Spleen (tissue), 11 donors: ENCODE measurements around the gene ZC3H4. TPM values are rescaled to one million over a fixed set of nuclear protein-coding genes. Genes with fewer than 3 reads are reported as not detected.

ENCODE experiments used
- DNase-seq: peaks from one replicate; pipeline ENCODE4 v3.0.0-alpha.2; 2020
- H3K27ac ChIP-seq, 8 donors: fragments of 200-600 bp; sonication (generic) in 7 of 8; 1 replicate in 4 of 8; 2 replicates in 4 of 8; pipeline versions ENCODE4 v1.5.0 to v1.8.0; 2016 to 2021; ENCODE audit warnings: inconsistent platforms in 4 of 8, mild to moderate bottlenecking in 4 of 8, moderate library complexity in 1 of 8
- H3K27me3 ChIP-seq, 7 donors: fragments of 200-600 bp; sonication (generic) in 6 of 7; replicated peaks in 1 of 7; 1 replicate in 4 of 7; 2 replicates in 3 of 7; pipeline versions ENCODE4 v1.5.0 to v1.8.0; 2016 to 2021; ENCODE audit warnings: inconsistent platforms in 3 of 7, mild to moderate bottlenecking in 1 of 7
- H3K36me3 ChIP-seq, 6 donors: fragments of 200-600 bp; sonication (generic) in 5 of 6; 1 replicate in 4 of 6; 2 replicates in 2 of 6; pipeline versions ENCODE4 v1.5.0 to v1.8.0; 2016 to 2021; ENCODE audit warnings: inconsistent platforms in 2 of 6
- H3K4me1 ChIP-seq, 6 donors: fragments of 200-600 bp; sonication (generic) in 5 of 6; 1 replicate in 3 of 6; 2 replicates in 3 of 6; pipeline versions ENCODE4 v1.5.0 to v1.8.0; 2016 to 2021; ENCODE audit warnings: inconsistent platforms in 3 of 6
- H3K4me3 ChIP-seq, 8 donors: fragments of 200-600 bp; sonication (generic) in 7 of 8; 1 replicate in 4 of 8; 2 replicates in 4 of 8; pipeline versions ENCODE4 v1.5.0 to v1.8.0; 2016 to 2021; ENCODE audit warnings: inconsistent platforms in 4 of 8, mild to moderate bottlenecking in 4 of 8, moderate library complexity in 2 of 8
- H3K9me3 ChIP-seq, 8 donors: fragments of 200-600 bp; sonication (generic) in 7 of 8; 1 replicate in 4 of 8; 2 replicates in 4 of 8; pipeline versions ENCODE4 v1.5.0 to v1.8.0; 2016 to 2021; ENCODE audit warnings: inconsistent platforms in 4 of 8
- POLR2A ChIP-seq, 3 donors: fragments of 450-650 bp; IDR thresholded peaks; one replicate each; pipeline ENCODE4 v1.5.1; 2017; ENCODE audit warnings: antibody characterized with exemption in 3 of 3, mild to moderate bottlenecking in 1 of 3
- POLR2AphosphoS5 ChIP-seq, 3 donors: sonication (generic); formaldehyde crosslinking; IDR thresholded peaks; one replicate each; pipeline ENCODE4 v1.5.1; 2017; ENCODE audit warnings: antibody characterized with exemption in 3 of 3
- WGBS, 5 donors: extraction: QIAGEN DNeasy Blood & Tissue Kit in 3 of 5; methylation state at CpG; one replicate each; pipeline versions ENCODE4 v1.1.5 to v1.1.7; 2013 to 2018; 5-methylcytosine and 5-hydroxymethylcytosine counted together
- intact Hi-C: fragments of 100-400 bp; cut with DNase I; formaldehyde crosslinking; loops from one replicate; pipeline ENCODE4 v1.15.0; 2023; ENCODE audit warnings: low total_unique reads
- polyA plus RNA-seq, 3 donors: library from polyadenylated mRNA; stranded (reverse); fragments of 200-250 nt; gene quantifications; one replicate each; pipeline ENCODE4 v1.2.1, GENCODE V29; 2013
- total RNA-seq, 7 donors: library from RNA; depleted of rRNA in 3 of 7; stranded (reverse); fragments of >200 nt in 3 of 7; fragmentation: NEBNext Ultra II Directional in 4 of 7; extraction: Animal tissue kit (Norgen Biotek cat#: 25700) in 4 of 7; gene quantifications; one replicate each; pipeline versions ENCODE4 v1.1.0 to v1.2.1, GENCODE V29; 2016 to 2021
- TF ChIP-seq, protein P1 (sequence below), 11 experiments: fragments of 200-600 bp in 7 of 11; fragments of 450-650 bp in 4 of 11; sonication (generic) in 4 of 11; IDR thresholded peaks in 8 of 11; conservative IDR thresholded peaks in 3 of 11; 1 replicate in 7 of 11; 2 replicates in 4 of 11; pipeline versions ENCODE4 v1.4.0 to v1.8.0; 2016 to 2021; ENCODE audit warnings: antibody characterized with exemption in 11 of 11, inconsistent platforms in 4 of 11, mild to moderate bottlenecking in 1 of 11
- donor health status: healthy with polysubstance abuse.
- donor health status: DM: no; HTN: no; CAD: no; lungs with moderate emphysema.
- donor health status: DM: no; HTN: no; CAD: no.
- donor health status: Bipolar disorder and iron deficiency.
- donor health status: healthy.
- donor health status: DM: no; HTN: no; CAD: no.
- donor health status: DM: yes; HTN: yes; CAD: no.

The ZC3H4 gene
- total and polyA plus RNA-seq, 10 donors = 6.0 to 68.7 (median 33.4) TPM

DNA sequence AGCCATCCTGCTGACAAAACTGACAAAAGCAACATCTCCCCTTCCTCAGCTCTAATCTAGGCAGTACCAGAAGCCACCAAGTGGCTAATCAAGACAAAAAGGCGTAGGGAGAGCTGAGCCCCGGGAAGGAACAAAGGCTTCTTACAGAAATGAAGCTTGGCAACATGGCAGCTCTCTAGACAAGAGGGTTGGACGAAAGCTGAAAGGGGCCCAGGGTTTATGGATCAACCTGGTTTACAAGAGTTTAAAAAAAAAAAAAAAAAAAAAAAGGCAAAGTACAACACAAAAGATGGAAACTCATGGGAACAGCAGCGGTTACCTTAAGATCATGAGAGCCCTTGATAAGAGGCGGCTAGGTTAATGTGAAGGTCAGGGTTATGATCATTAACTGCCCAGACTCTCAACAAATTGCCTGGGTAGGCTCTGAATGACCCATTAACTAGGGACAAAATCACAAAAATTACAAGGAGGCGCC lies 14.0 kb downstream of the ZC3H4 start:
- no peak overlapping the region for H3K27ac ChIP-seq
- no peaks in the 10 kb centered on the region for H3K27me3 ChIP-seq
- H3K4me1 ChIP-seq = peaks cover 6 to 97% (median 50%) of the 10 kb centered on the region in 6 donors
- intact Hi-C loops = no loop called here
- WGBS, 5 donors = 85 to 93% (median 86%) methylated on average over 6 of the region's 6 CpGs
- TF ChIP-seq POLR2A (IDR thresholded peaks at IDR 0.05) = no peak
- TF ChIP-seq, protein P1, sequence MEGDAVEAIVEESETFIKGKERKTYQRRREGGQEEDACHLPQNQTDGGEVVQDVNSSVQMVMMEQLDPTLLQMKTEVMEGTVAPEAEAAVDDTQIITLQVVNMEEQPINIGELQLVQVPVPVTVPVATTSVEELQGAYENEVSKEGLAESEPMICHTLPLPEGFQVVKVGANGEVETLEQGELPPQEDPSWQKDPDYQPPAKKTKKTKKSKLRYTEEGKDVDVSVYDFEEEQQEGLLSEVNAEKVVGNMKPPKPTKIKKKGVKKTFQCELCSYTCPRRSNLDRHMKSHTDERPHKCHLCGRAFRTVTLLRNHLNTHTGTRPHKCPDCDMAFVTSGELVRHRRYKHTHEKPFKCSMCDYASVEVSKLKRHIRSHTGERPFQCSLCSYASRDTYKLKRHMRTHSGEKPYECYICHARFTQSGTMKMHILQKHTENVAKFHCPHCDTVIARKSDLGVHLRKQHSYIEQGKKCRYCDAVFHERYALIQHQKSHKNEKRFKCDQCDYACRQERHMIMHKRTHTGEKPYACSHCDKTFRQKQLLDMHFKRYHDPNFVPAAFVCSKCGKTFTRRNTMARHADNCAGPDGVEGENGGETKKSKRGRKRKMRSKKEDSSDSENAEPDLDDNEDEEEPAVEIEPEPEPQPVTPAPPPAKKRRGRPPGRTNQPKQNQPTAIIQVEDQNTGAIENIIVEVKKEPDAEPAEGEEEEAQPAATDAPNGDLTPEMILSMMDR (IDR thresholded peaks at IDR 0.05 in 8 of 11, conservative IDR thresholded peaks at IDR 0.05 in 3 of 11) = no peak
- no peak for TF ChIP-seq POLR2AphosphoS5 (IDR thresholded peaks at IDR 0.05)
- H3K36me3 ChIP-seq = peaks cover 0 to 49% (median 6%) of the 10 kb centered on the region in 6 donors
- peak; percentile 14 for DNase-seq
- H3K9me3 ChIP-seq = no peaks in the 10 kb centered on the region
- no peak overlapping the region for H3K4me3 ChIP-seq

DNA sequence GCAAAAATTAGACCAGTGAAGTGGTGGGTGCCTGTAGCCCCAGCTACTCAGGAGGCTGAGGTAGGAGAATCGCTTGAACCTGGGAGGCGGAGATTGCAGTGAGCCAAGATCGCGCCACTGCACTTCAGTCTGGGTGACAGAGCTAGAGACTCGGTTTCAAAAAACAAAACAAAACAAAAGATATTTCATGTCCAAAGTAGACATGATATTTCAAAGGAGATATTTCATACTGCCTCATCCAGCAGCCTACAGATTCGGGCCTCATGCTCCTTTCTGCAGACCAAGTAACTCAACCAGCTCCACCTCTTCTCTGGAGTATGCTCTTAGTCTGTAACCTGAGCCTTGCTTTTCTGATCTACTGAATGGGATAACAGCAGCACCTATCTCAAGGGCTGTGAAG lies 15.0 kb downstream of the ZC3H4 start:
- H3K9me3 ChIP-seq = no peaks in the 10 kb centered on the region
- H3K4me1 ChIP-seq = peaks cover 16 to 98% (median 60%) of the 10 kb centered on the region in 6 donors
- no peak overlapping the region for H3K4me3 ChIP-seq
- 94 to 97% (median 97%) methylated on average over 6 of the region's 6 CpGs for WGBS, 5 donors
- peaks cover 0 to 53% (median 14%) of the 10 kb centered on the region in 6 donors for H3K36me3 ChIP-seq
- no peak overlapping the region for H3K27ac ChIP-seq
- intact Hi-C loops = no loop called here
- peak; percentile 9 for DNase-seq
- TF ChIP-seq POLR2AphosphoS5 (IDR thresholded peaks at IDR 0.05) = no peak
- TF ChIP-seq, protein P1 (IDR thresholded peaks at IDR 0.05 in 8 of 11, conservative IDR thresholded peaks at IDR 0.05 in 3 of 11) = no peak
- TF ChIP-seq POLR2A (IDR thresholded peaks at IDR 0.05) = no peak
- H3K27me3 ChIP-seq = no peaks in the 10 kb centered on the region

DNA sequence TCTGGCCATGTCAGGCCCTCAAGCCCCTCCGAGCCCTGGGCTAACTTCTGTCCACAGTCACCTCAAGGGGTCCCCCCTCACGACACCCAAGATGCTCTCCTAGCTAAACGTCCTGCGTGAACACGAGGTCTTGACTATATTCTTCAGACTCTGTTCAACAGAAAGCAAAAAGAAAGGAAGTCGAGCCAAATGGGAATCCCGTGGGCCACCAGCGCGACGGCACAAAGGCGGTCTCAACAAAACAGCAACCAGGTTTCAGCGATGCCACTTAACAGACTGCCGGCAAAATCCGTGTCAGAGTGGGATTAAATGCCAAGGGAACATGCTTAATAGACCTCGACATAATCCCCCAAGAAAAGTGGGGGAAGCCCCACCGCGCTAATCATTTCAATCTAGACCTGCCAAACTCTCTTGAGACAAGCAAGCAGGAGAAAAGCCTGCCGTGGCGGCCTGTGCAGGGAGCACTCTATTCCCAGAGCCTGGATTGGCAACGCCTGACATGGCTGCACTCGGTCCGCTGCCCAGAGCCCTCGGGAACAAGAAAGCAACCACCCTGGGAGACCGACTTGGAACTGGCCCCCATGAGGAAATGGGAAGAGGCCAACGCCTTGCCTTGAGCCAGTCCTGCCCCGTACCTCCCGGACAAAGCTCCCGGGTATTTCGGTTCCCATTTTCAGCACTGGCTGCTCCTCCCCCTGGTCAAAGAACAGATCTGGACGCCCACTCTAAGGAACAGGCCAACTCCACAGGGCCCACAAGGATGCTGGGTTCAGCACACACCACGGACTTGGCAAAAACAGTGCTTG lies 16.0 kb downstream of the ZC3H4 start:
- peak overlapping the region in 1 of 8 donors; percentile 86 for H3K27ac ChIP-seq
- no peaks in the 10 kb centered on the region for H3K27me3 ChIP-seq
- H3K4me3 ChIP-seq = no peak overlapping the region
- peaks cover 0 to 63% (median 22%) of the 10 kb centered on the region in 6 donors for H3K36me3 ChIP-seq
- no peaks in the 10 kb centered on the region for H3K9me3 ChIP-seq
- DNase-seq = peak; percentile 62
- no peak for TF ChIP-seq POLR2AphosphoS5 (IDR thresholded peaks at IDR 0.05)
- TF ChIP-seq POLR2A (IDR thresholded peaks at IDR 0.05) = no peak
- TF ChIP-seq, protein P1 (IDR thresholded peaks at IDR 0.05 in 8 of 11, conservative IDR thresholded peaks at IDR 0.05 in 3 of 11) = no peak
- 84 to 94% (median 88%) methylated on average over 26 to 31 of the region's 31 CpGs for WGBS, 5 donors
- H3K4me1 ChIP-seq = peaks cover 16 to 98% (median 60%) of the 10 kb centered on the region in 6 donors
- intact Hi-C loops = no loop called here

DNA sequence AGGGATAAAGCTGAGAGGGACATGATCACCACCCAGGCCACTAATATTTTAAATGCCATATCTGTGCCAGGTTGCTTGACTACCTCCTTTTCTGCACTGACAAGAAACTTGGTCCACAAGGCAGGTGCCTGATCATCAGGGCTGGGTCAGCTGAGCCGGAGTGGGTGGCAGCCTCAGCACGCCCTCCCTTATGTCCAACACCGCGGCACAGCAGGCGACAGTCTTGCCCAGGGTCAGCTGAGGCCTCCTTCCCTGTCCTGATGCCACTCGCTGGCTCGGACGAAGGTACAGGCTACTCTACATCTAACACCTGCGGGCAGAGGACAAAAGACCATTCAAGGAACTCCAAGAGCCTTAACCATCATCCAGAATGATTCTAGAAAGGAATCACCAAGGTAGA lies 16.9 kb downstream of the ZC3H4 start:
- Histone ChIP-seq H3K27ac (peak overlapping the region in 2 of 8 donors; percentile 84 to 86), H3K27me3 (no peaks in the 10 kb centered on the region), H3K4me3 (no peak overlapping the region), H3K4me1 (peaks cover 16 to 98% (median 56%) of the 10 kb centered on the region in 6 donors), H3K36me3 (peaks cover 0 to 72% (median 31%) of the 10 kb centered on the region in 6 donors), H3K9me3 (no peaks in the 10 kb centered on the region)
- no peak for DNase-seq
- intact Hi-C loops = no loop called here
- TF ChIP-seq POLR2A (IDR thresholded peaks at IDR 0.05) (no peak), POLR2AphosphoS5 (IDR thresholded peaks at IDR 0.05) (no peak)
- TF ChIP-seq, protein P1 (IDR thresholded peaks at IDR 0.05 in 8 of 11, conservative IDR thresholded peaks at IDR 0.05 in 3 of 11) = no peak
- 95 to 98% (median 97%) methylated on average over 4 to 9 of the region's 9 CpGs for WGBS, 5 donors
